Fibroblast of lung (primary cell): ENCODE results near the gene CD247. TPM values are rescaled to one million over a fixed set of nuclear protein-coding genes. Genes with fewer than 3 reads are reported as not detected.

Source experiments
- DNase-seq, 2 donors: peaks; one replicate each; pipeline versions ENCODE4 v3.0.0 to v3.0.0-alpha.2; 2010; ENCODE audit warnings: low read depth in 2 of 2
- H2AFZ ChIP-seq: 2 replicates; pipeline ENCODE4 v1.5.1; 2012; ENCODE audit warnings: low read length, control low read depth, inconsistent platforms
- H3K27ac ChIP-seq: 2 replicates; pipeline ENCODE4 v1.5.1; 2011; ENCODE audit warnings: low read length, control low read depth; ENCODE audit not compliant: insufficient read depth
- H3K27me3 ChIP-seq: 2 replicates; pipeline ENCODE4 v1.5.1; 2011; ENCODE audit warnings: mild to moderate bottlenecking, low read length; ENCODE audit not compliant: control insufficient read depth, insufficient read depth
- H3K36me3 ChIP-seq: 2 replicates; pipeline ENCODE4 v1.5.1; 2011; ENCODE audit warnings: low read length; ENCODE audit not compliant: control insufficient read depth, insufficient read depth
- H3K4me1 ChIP-seq: 2 replicates; pipeline ENCODE4 v1.5.1; 2011; ENCODE audit warnings: low read length; ENCODE audit not compliant: control insufficient read depth, insufficient read depth; ENCODE audit errors: extremely low read depth
- H3K4me2 ChIP-seq: 2 replicates; pipeline ENCODE4 v1.5.1; 2011; ENCODE audit warnings: low read length, control low read depth; ENCODE audit not compliant: insufficient read depth; ENCODE audit errors: extremely low read depth
- H3K4me3 ChIP-seq, 4 experiments: fragments of 200-600 bp in 1 of 4; sonication (generic) in 1 of 4; replicated peaks in 1 of 4; 2 replicates each; pipeline ENCODE4 v1.5.1; 2011 to 2016; ENCODE audit warnings: low read length in 4 of 4, low read depth in 3 of 4, mild to moderate bottlenecking in 3 of 4, control low read depth in 2 of 4, inconsistent platforms in 1 of 4, mixed read lengths in 1 of 4; ENCODE audit not compliant: insufficient read depth in 1 of 4; ENCODE audit errors: control extremely low read depth in 1 of 4
- H3K79me2 ChIP-seq: 2 replicates; pipeline ENCODE4 v1.5.1; 2012; ENCODE audit warnings: mild to moderate bottlenecking, low read length, inconsistent platforms; ENCODE audit not compliant: control insufficient read depth, insufficient read depth
- H3K9ac ChIP-seq: 2 replicates; pipeline ENCODE4 v1.5.1; 2011; ENCODE audit warnings: mild to moderate bottlenecking, low read length, control low read depth; ENCODE audit not compliant: insufficient read depth
- H3K9me3 ChIP-seq: 2 replicates; pipeline ENCODE4 v1.5.1; 2012; ENCODE audit warnings: low read depth, low read length; ENCODE audit not compliant: control insufficient read depth, insufficient read depth
- H4K20me1 ChIP-seq: 2 replicates; pipeline ENCODE4 v1.5.1; 2011; ENCODE audit warnings: low read length; ENCODE audit not compliant: control insufficient read depth, insufficient read depth; ENCODE audit errors: extremely low read depth
- CTCF ChIP-seq, 2 donors: IDR thresholded peaks in 1 of 2; conservative IDR thresholded peaks in 1 of 2; 1 replicate in 1 of 2; 2 replicates in 1 of 2; pipeline ENCODE4 v1.5.1; 2011 to 2012; ENCODE audit warnings: low read length in 2 of 2, control low read depth in 1 of 2, inconsistent platforms in 1 of 2, low read depth in 1 of 2, mild to moderate bottlenecking in 1 of 2
- EZH2 ChIP-seq: IDR thresholded peaks from 2 replicates; pipeline ENCODE4 v1.5.1; 2012; ENCODE audit warnings: low read length, control low read depth, mild to moderate bottlenecking; ENCODE audit errors: missing control alignments
- polyA plus RNA-seq, 2 donors: library from polyadenylated mRNA; depleted of rRNA in 1 of 2; stranded (reverse) in 1 of 2; unstranded in 1 of 2; fragments of >200 nt; gene quantifications; 2 replicates each; pipeline ENCODE4 v1.2.1, GENCODE V29; 2011 to 2012; ENCODE audit warnings: missing spikeins in 1 of 2
- total RNA-seq: library from RNA; depleted of rRNA; stranded (reverse); fragments of >200 nt; gene quantifications from 2 replicates; pipeline ENCODE4 v1.2.1, GENCODE V29; 2014

CD247 gene
- total and polyA plus RNA-seq, 2 donors (not counting 1 experiment from before 2014, with no cell fraction given), result not detected

DNA sequence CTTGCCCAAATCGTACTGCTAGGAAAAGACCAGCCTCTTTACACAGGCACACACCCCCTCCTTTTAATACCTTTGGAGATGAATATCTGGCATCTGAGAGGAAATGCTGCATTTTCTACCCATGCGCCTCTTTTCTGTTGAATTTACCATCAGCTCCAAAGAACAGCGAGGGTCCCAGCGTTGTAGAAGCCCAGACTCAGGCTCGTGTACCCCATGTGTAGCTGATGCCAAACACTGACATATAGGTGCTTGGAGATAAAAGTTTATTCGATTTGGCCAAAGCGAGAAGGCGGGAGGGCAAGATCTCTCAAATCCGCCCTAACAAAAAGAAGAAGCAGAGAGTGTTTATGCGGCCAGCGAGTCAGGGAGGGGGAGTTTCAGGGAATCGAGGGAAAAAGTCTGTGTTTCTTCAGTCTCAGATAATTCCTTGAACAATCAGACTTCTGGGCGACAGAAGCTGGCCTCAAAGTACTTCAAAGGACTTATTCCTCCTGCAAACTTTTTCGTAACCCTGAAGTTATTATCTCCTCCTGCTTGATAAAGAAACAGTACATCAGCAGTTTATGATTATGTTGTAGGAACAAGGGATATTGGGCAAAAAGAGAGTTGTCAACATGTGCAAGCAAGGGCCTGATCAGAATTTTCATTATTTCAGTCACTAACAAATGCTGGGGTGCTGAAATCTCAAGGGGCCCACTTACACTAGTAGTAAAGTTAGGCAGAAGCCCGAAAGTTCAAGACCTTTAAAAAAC lies 35.9 kb upstream of the CD247 start:
- H3K79me2 ChIP-seq, result no peaks in the 10 kb centered on the region
- H4K20me1 ChIP-seq, result no peaks in the 10 kb centered on the region
- no peak overlapping the region for H3K9ac ChIP-seq
- peak overlapping the region; percentile 92 for H3K4me2 ChIP-seq
- H2AFZ ChIP-seq, result peak overlapping the region; percentile 81
- TF ChIP-seq CTCF (conservative IDR thresholded peaks at IDR 0.05 in 1 of 2, IDR thresholded peaks at IDR 0.05 in 1 of 2; ENCODE audit: low read depth in 1 of 2, low read length in 2 of 2) (no peak), EZH2 (no peak)
- no peak overlapping the region for H3K27ac ChIP-seq
- H3K4me3 ChIP-seq, result peak overlapping the region; percentile 62 to 74 (median 67)
- no peak for DNase-seq
- H3K4me1 ChIP-seq, result no peaks in the 10 kb centered on the region
- no peaks in the 10 kb centered on the region for H3K36me3 ChIP-seq
- H3K9me3 ChIP-seq, result no peaks in the 10 kb centered on the region
- no peaks in the 10 kb centered on the region for H3K27me3 ChIP-seq

DNA sequence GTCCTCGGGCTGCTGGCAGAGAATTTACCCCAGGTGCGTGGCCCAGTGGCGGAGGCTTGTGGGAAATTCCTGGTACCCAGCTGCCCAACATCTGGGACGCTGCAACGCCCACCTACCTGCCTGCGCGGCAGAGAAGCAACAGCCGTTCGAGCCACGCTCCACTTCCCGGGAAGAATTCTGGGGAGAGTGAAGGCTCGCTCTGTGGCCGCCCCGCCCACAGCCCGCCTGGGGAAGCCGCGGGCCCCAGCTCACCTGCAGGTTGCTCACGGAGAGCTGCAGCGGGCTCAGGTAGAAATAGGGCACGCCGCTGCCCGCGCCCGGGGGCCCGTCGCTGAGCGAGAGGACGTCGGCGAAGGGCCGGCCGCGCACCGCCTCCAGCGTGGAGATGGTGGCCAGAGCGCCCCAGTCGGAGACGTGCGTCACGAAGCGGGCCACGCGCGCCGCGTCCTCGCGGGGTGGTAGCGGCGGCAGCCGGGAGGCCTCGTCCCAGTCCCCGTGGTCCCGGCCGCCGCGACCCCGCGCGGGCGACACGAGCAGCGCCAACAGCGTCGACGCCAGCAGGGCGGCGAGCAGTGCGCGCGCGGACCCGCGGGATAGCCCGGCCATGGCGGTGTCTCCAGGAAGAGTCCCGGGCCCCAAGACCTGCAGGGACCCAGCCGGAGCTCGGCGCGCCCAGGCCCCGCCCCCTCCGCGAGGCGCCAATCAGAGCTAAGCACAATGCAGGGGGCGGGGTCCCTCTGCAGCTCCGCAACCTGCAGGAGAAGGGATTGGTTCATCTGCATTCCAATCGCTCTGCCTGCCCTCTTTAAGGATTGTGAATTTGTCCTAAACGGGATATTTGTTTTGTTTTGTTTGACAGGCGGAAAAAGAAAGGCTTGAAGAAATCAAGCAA lies 35.1 kb upstream of the CD247 start, which contains the start of gene CREG1:
TSS of gene CREG1 (minus strand) at position 627 of the 892 bp plus-strand sequence.
- Histone ChIP-seq H3K9me3 (no peaks in the 10 kb centered on the region), H2AFZ (peak within 1 kb of the TSS; percentile 81), H4K20me1 (no peaks in the 10 kb centered on the region), H3K79me2 (no peaks in the 10 kb centered on the region), H3K27ac (peak within 1 kb of the TSS; percentile 24), H3K4me3 (peak within 1 kb of the TSS; percentile 62 to 74 (median 67)), H3K36me3 (no peaks in the 10 kb centered on the region), H3K9ac (peak within 1 kb of the TSS; percentile 65), H3K4me1 (no peaks in the 10 kb centered on the region), H3K4me2 (peak within 1 kb of the TSS; percentile 92), H3K27me3 (no peaks in the 10 kb centered on the region)
- TF ChIP-seq EZH2 (no peak), CTCF (conservative IDR thresholded peaks at IDR 0.05 in 1 of 2, IDR thresholded peaks at IDR 0.05 in 1 of 2; ENCODE audit: low read depth in 1 of 2, low read length in 2 of 2) (no peak)
- peak; percentile 84 to 89 for DNase-seq

DNA sequence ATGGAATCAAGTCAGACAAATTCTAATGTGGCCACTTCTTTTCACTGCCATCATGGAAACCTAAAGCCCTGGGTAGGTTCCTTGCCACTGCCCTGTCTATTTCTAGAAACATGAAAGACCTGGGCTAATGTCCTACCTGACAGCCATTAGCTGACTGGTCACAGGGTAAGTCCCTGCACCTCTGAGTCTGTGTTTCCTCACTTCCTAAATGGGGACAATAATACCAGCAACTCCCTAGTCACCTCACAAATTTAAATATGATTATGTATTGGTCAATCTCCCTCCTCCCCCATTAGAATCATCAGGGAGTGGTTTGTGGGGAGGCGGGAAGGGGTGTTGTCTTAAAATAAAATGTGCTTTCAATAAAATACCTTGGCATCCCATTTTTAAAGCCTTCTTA lies 33.0 kb upstream of the CD247 start:
- H3K27me3 ChIP-seq, result no peaks in the 10 kb centered on the region
- H3K4me3 ChIP-seq, result no peak overlapping the region
- no peak for TF ChIP-seq EZH2
- TF ChIP-seq CTCF (conservative IDR thresholded peaks at IDR 0.05 in 1 of 2, IDR thresholded peaks at IDR 0.05 in 1 of 2; ENCODE audit: low read depth in 1 of 2, low read length in 2 of 2), result no peak
- no peaks in the 10 kb centered on the region for H3K79me2 ChIP-seq
- no peaks in the 10 kb centered on the region for H3K4me1 ChIP-seq
- H4K20me1 ChIP-seq, result no peaks in the 10 kb centered on the region
- H3K4me2 ChIP-seq, result no peak overlapping the region
- no peak overlapping the region for H3K9ac ChIP-seq
- no peak overlapping the region for H2AFZ ChIP-seq
- H3K9me3 ChIP-seq, result no peaks in the 10 kb centered on the region
- no peaks in the 10 kb centered on the region for H3K36me3 ChIP-seq
- DNase-seq, result no peak
- no peak overlapping the region for H3K27ac ChIP-seq
